HS-27A (cell line): ENCODE results near the gene C4orf17.

Experiments
- DNase-seq: peaks from one replicate; pipeline ENCODE4 v3.0.0-alpha.2; 2012; ENCODE audit warnings: low read depth, missing footprints

Gene C4orf17

DNA sequence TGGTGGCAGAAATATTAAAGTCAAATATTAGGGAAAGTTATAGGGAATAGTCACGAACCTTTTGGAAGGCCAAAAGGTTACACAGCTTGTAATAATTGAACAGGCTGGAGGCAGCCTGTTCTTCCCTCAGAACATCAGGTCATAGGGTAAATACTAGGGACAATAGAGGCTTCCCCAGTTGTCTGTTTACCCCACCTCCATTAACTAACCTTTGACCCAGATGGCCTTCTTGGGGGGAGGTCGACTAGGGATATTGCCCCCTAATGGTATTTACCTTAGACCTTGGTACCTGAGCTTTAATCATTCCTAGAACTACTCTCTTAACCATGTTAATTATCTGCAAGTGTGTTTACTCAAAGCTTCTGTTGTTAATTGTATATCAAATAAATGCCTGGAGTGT lies 26.0 kb downstream of the C4orf17 start:
- DNase-seq = no peak

DNA sequence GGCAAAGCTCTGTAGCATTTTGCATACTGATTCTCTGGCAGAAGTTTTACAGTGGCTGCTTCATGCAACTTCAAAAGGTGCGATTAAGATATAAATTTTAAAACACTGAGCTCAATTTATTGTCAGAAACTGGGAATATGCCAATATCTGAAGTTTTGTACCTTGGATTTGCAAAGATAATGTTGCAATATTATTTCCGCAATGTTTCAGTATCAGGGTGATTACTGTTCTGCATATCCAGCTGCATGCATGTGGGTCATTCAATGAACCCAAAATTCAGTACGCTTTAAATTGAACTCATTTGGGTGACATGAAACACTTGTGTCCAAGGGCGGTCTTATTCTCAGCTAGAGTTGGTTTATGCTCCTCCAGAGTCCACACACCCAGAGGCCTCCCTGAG lies 26.9 kb downstream of the C4orf17 start:
- DNase-seq = no peak

DNA sequence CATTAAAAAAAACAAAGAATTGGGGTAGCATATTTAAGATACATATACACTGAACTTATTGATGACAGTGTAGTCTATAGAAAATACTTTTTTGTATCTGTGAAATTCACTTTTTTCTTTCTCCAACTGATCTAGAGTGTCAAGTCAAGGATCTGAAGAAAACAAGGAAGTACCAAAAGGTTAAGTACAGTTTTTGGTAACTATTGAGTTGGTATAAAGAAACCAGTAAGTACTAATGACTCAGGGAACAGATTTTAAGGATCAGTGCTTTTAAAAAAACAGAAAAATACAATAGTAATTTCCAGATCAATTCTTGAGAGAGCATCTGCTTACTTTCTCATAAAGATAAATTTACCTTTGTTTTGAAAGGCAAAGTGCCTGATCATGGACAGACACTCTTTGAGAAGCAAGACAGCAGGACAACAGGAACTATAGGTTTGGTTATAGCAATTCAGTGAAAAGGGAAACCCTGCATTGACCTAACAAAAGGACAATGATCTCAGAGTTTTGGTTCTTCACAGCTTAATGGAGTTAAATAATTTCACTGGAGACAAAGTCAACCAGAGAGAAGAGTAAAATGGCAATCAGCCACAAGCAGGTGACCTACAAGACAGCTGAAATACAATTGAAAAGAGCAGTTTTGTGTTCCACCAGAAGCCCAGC lies 29.6 kb downstream of the C4orf17 start:
- DNase-seq = no peak

DNA sequence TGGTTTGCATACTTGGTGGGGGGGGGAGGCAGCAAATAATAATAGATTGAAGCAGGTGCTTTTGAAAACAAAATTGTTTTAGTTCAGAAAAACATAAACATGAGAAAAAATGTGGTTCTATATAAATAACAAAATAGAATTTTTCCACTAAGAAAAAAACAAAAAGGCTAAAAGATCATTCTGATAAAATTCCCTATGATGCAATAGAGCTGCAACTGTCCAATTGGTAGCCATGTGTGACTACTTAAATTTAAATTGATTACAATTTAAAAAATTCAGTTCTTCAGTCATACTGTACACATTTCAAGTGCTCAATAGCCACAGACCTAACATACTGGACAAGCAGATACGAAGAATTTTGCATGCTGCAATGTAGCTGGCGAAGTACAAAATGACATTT lies 42.1 kb downstream of the C4orf17 start:
- DNase-seq = no peak

DNA sequence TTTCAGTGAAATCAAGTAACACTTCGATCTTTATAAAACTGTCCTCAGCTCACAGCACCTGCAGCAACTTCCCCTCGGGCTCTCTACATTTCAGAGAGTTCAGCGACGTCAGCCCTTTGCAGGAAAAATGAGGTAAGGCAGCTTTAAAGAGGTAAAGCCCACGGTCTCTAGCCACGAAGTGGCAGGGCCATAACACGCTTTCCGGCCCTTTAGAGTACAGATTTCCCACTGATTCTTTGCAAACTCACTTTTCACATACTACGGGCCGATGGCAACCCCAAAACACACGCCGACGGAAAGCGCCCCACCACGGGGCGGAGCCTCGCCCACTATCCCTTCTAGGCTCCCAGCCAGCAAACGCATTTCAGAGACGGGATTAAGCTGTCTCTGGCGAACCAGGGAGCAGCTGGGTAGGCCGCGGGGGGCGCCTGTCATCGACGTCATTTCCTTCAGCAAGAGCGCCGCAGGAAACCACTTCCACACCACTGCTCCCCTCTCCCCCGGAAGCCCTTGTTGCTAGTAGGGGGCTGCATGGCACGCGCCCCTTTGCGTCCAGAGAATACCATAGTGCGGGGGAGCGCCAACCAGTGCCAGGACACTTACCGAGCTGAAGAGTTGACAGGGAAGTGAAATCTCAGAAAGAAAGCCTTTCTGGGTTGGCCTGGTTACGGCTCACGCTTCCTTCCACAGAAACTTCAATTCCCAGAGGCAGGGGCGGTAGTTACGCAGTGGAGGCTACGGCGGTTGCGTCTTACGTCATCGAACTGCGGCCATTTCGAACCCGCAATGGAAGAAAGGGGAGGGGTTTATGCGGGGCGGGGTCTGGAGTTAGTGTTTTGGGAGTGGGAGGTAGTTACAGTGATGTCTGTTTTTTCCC lies 52.7 kb downstream of the C4orf17 start, which contains the start of gene TRMT10A:
Gene TRMT10A (minus strand): TSS at position 730 of the 877 bp plus-strand sequence. CDS start 4,701 bp downstream, outside the sequence.
- peak; percentile 81 for DNase-seq

DNA sequence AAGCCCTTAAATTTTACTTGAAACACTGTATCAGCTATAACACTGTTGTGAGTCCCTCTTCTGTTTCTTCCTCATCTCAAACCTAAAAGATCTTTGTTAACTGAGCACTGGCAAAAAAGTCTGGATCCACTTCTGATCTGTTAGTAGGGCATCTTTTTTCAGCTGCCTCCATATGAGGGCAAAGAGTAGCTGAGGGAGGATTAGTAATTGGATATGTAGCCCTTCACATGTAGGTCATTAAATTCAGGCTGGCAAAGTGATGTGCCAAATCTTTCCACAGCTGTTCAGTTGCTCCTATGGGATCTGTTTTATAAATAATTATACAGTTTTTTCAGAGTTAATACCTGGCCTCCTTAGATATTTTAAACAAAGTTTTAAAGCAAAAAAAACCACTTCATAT lies 54.1 kb downstream of the C4orf17 start:
- no peak for DNase-seq

DNA sequence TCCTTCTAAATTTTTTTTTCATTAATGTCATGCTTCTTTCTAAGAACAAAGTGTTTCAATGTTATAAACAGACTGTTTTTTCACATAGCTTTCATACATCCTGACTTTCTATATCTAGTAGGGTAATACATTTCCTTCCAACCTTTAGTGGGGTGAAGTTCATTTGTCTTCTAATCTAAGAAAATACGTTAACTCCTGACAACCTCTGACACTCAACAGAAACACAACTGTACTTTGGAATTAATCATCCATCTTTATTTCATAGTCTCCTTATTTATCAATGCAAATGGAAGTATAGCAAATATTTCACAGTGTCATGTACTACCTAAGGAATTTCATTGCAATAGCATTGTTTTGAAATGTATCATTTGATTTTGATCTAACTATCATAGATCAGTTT lies 61.1 kb downstream of the C4orf17 start:
- no peak for DNase-seq

DNA sequence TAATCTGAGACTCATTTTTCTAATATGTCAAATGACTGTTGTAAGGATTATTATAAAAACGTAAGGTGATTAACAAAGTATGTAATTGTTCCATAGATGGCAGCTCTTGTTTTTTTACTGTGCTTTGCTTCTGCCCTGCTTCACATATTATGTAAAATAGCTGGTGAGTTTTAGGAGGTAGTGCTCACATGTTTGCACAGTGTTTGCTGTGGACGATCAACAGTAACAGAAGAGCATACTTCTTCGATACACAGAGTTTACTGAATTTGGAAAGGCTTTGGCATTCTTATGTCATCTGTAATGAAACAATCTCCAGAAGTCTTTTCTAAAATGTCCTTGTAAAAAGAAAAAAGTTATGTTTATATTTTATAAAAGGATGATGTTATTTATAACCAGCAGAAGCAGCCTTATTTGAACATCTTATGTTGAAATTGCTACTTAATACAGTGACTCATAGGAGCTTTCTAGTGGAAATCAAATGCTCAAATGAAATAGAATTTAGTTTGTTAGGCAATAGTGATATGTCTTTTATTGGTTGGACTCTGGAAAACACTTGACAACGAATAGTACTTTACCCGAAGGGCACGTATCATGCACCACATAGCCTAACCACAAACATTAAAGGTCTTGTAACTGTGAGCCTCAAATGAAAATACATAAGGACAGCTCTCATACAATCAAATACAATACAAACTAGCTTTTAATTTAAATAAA lies 61.9 kb downstream of the C4orf17 start:
- no peak for DNase-seq

DNA sequence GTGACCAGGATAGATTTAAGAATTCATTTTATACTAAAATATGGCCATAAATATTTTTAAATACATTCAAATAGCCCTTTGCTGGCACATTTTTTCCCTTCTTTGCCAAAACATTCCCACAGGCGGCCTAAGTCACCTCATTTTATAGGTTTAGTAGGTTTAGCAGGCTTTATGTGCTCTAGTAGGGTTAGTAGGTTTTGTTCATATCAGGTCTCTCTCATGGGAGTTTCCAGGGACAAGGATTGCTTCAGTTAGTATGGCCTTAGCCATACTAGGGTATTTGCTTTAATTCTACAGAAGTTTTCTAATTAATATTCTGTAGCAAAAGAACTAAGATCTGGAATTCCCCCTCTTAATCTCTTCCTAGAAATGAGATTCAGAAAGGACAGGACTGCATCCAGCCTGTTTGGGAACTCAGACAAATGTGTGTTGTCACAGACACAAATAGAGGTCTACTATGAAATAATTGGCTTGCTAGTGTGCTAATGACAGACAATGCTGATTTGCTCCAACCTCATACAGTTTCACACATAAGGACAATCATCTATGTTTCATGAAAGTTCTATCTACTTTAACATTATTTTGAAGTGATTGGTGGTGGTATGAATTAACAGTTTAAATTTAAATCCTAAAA lies 63.0 kb downstream of the C4orf17 start:
- DNase-seq = no peak

DNA sequence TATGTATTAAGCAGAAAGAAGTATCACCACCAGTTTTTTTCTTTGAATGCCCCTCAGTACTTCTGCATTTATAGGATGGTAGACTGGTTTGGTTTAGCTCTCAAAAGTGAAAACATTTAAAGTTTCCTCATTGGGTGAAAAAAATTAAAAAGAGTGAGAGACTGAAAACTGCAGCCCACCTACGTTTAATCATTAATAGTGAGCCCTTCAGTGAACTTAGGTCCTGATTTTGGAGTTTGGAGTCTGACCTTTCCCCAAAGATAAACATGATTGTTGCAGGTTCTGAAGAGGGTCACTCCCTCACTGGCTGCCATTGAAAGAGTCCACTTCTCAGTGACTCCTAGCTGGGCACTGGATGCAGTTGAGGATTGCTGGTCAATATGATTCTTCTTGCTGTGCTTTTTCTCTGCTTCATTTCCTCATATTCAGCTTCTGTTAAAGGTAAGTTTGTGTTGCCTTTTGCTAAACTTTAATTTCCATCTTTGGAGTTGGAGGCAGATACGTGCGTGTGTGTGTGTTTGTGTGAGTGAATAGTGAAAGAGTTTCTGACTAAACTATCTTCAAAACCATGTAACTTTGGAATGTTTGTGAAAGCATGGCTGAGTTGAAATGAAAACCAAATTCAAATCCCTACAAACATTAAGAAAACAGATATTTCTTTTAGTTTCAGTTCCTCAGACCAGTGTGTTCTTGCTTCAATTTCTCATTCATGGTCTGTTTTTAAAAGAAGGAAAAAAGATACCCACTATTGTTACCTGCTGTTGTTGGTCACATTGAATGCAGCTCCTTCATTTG lies 63.9 kb downstream of the C4orf17 start, which contains the start of gene MTTP:
Gene MTTP (plus strand): TSS at position 295 of the 795 bp plus-strand sequence. CDS start 86 bp downstream, at position 381.
- no peak for DNase-seq

DNA sequence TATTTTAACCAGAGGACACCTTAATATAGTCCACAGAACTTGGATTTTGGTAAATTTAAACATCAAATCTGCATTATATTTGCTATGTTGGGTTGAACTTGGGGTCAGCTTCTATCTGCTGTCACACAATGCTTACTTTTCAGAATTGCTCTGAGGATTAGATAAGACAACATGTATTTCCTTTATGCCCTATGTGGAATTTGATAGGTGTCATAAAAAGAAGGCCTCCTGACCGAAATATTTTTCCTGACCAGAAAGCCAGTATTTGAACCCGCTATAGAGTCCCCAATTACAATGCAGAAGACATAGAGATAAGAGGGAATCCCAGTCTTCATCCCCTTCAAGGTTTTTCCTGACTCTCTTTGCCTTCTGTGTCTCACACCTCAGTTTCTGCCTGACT lies 67.9 kb downstream of the C4orf17 start:
- no peak for DNase-seq

DNA sequence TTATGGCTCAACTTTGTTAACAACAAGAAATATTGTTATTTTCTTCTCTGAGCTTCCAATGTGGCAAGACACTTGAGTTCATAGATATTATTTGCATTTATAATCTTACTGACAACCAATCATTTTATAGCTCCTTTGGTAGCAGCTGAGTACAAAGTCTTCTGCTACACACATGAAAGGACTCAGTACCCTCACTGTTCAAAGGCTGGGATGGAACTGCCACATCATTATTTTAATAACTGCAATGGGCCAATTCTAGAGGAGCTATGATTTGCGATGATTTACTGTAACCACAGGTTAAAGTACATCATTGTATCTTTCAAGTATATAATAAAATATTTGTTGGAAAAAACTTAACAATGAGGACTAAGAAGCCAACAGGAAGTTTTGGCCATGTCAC lies 74.7 kb downstream of the C4orf17 start:
- DNase-seq = no peak

DNA sequence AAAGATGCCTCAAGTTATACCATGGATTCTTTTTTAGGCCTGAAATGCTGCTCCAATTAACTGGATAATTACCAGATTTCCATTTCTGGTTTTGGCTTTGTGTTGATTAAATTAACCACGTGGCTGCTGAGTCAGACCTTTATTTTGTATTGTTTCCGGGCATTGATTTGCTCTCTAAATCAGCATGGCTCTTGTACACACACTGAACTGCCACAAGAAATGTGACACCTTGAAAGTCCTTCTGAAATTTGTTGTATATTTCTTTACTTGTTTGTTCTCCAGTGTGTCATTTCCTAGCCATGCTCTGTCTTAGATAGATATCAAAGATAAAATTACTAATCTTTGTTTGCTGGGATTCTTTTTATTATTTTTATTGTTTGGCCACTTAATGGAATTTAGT lies 75.5 kb downstream of the C4orf17 start:
- DNase-seq = no peak

DNA sequence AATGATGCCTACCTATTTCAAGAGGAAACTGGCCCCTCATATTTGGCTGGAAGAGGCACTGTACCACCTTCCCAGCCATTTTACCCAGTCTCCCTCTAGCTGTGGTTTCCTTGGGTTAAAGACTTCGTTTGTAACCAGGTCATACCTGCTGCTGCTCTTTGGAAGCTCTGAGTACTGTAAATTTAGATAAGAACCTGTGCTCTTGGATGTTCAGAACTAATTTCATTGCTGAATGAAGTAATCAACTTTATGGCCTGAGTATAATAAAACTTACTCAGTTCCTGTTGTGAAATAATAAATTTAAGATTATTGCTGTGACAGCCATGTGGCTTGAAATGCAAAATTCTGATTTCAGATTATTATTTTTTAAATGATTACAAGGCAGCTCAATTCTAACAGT lies 76.0 kb downstream of the C4orf17 start:
- DNase-seq = no peak

DNA sequence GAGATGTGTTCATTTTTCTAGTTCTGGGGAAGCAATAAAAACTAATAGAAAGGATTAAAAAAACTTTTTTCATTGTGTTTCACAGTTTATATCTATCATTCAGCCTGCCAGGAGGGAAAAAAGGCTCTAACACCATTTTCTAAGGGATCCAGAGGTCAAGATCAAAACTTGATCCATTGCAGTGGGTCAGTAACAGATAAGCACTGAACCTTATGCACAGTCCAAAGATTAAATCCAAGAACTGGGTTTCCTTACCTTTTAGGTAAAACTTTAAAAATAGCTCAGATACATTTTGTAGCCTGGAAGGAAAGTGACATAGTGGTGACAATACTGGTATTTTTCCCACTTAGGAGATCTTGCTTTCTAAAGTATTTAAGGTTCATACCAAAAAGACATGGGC lies 76.5 kb downstream of the C4orf17 start:
- no peak for DNase-seq

DNA sequence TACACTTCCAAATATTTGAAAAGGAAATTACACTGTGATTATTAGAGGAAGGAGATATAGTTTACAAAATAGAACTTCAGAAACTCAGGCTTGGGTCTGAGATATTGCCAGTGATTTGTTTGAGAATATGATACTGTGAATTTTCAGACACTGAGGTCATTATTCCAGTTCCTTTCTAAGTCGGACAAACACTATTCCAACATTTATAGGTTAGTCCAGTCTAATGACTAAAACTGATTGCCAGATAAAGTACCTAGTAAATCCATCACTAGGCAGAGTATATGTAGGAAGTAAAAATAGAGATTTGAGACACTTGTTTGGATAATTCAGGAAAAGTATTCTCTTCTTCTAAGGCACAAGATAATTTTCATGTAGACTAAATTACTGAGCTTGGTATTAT lies 77.0 kb downstream of the C4orf17 start:
- no peak for DNase-seq

DNA sequence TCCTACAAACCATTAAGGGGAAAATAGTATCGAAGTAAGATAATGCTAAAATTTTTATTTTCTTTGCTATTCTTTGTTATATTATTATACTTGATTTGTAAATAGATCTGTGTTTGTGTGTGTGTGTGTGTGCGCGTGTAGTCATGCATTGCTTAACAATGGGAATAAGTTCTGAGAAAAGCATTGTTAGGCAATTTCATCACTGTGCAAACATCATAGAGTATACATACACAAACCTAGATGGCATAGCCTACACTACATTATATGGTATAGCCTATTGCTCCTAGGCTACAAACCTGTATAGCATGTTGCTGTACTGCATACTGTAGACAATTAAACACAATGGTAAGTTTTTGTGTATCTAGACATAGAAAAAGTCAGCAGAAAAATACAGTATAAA lies 80.9 kb downstream of the C4orf17 start:
- no peak for DNase-seq
